HG03045 (cell line): ENCODE measurements around the gene INPP4B.

ENCODE experiments used
- ATAC-seq: cut with Tn5 transposase; IDR thresholded peaks from one replicate; pipeline ENCODE4 v1.9.1; 2021; ENCODE audit warnings: mild to moderate bottlenecking, moderate library complexity; ENCODE audit not compliant: unreplicated experiment

The INPP4B gene

GRCh38 chr4:142497606-142498005 is 348.5 kb downstream of the INPP4B start:
- no peak for ATAC-seq

GRCh38 chr4:142493255-142494110 is 352.6 kb downstream of the INPP4B start:
- ATAC-seq = no peak

- ATAC-seq = no peak
Observed at GRCh38 chr4:142485452-142485851, 360.6 kb downstream of the INPP4B start.

GRCh38 chr4:142480244-142480643 is 365.9 kb downstream of the INPP4B start:
- ATAC-seq = no peak

- ATAC-seq = no peak
Observed at GRCh38 chr4:142475663-142476062, 370.4 kb downstream of the INPP4B start.

GRCh38 chr4:142474398-142475087 is 371.6 kb downstream of the INPP4B start:
- no peak for ATAC-seq

GRCh38 chr4:142473960-142474338 is 372.2 kb downstream of the INPP4B start:
- ATAC-seq = no peak

GRCh38 chr4:142473218-142473959 is 372.7 kb downstream of the INPP4B start:
- ATAC-seq = no peak

GRCh38 chr4:142467088-142467487 is 379.0 kb downstream of the INPP4B start:
- ATAC-seq = no peak

- no peak for ATAC-seq
Observed at GRCh38 chr4:142465526-142465925, 380.6 kb downstream of the INPP4B start.

GRCh38 chr4:142463206-142463605 is 382.9 kb downstream of the INPP4B start:
- ATAC-seq = no peak

GRCh38 chr4:142452161-142452855 is 393.8 kb downstream of the INPP4B start:
- ATAC-seq = no peak

- no peak for ATAC-seq
Observed at GRCh38 chr4:142449771-142450373, 396.2 kb downstream of the INPP4B start.

GRCh38 chr4:142447009-142447408 is 399.1 kb downstream of the INPP4B start:
- no peak for ATAC-seq

GRCh38 chr4:142443469-142443868 is 402.6 kb downstream of the INPP4B start:
- no peak for ATAC-seq

- no peak for ATAC-seq
Observed at GRCh38 chr4:142440093-142440492, 406.0 kb downstream of the INPP4B start.

- ATAC-seq = no peak
Observed at GRCh38 chr4:142435599-142436235, 410.4 kb downstream of the INPP4B start.

GRCh38 chr4:142434519-142435224 is 411.4 kb downstream of the INPP4B start:
- no peak for ATAC-seq

GRCh38 chr4:142428715-142429114 is 417.4 kb downstream of the INPP4B start:
- ATAC-seq = no peak
